HepG2 (cell line): Measurements from ENCODE around the gene IL17RB. TPM values are rescaled to one million over a fixed set of nuclear protein-coding genes. Genes with fewer than 3 reads are reported as not detected.

Experiments
- ATAC-seq: fragments of 200-7000 bp; cut with Tn5 transposase; 3 replicates; pipeline ENCODE4 v1.9.1; 2020; ENCODE audit warnings: mild to moderate bottlenecking, moderate library complexity
- BruUV-seq: library from RNA; stranded (reverse); fragments of 400-500 nt; replicated peaks from 2 replicates; lab custom pipeline; 2021; lab: Mats Ljungman, UMichigan
- CTCF ChIA-PET: fragments of 300-600 bp; formaldehyde crosslinking; extraction: SDS; loops from one replicate; lab custom pipeline; 2021; ENCODE audit warnings: low total read pairs, inconsistent platforms, low intra/inter-chr PET ratio; lab: Yijun Ruan, JAX
- POLR2A ChIA-PET: fragments of 350-600 bp; sonication (Branson Sonifier 250); formaldehyde crosslinking; loops from one replicate; lab custom pipeline; 2020; ENCODE audit warnings: antibody characterized with exemption, inconsistent platforms; lab: Yijun Ruan, JAX
- DNase-seq: peaks from one replicate; pipeline ENCODE4 v3.0.0-alpha.2; 2015; ENCODE audit warnings: low spot score
- FAIRE-seq: peaks from 3 replicates; lab custom pipeline; 2011; peaks lifted over from hg19 to GRCh38; lab: Jason Lieb, UNC
- H2AFZ ChIP-seq: one replicate; pipeline ENCODE4 v1.6.1; 2011; ENCODE audit warnings: low read length, inconsistent platforms
- H3K27ac ChIP-seq: fragments of 300-600 bp; 3 replicates; pipeline ENCODE4 v1.8.0; 2011; ENCODE audit warnings: mixed run types, mild to moderate bottlenecking, mixed read lengths, low read length, inconsistent platforms; ENCODE audit not compliant: insufficient read depth; ENCODE audit errors: extremely low read length
- H3K27me3 ChIP-seq, 2 experiments: fragments of 200-600 bp in 1 of 2; 2 replicates in 1 of 2; 3 replicates in 1 of 2; pipeline versions ENCODE4 v1.6.0 to v1.8.0; 2011; ENCODE audit warnings: low read length in 2 of 2, mild to moderate bottlenecking in 2 of 2, moderate library complexity in 2 of 2, inconsistent platforms in 1 of 2; ENCODE audit not compliant: insufficient read depth in 2 of 2, control insufficient read depth in 1 of 2
- H3K36me3 ChIP-seq, 2 experiments: fragments of 200-600 bp in 1 of 2; replicated peaks in 1 of 2; 2 replicates in 1 of 2; 3 replicates in 1 of 2; pipeline versions ENCODE4 v1.5.1 to v1.8.0; 2011; ENCODE audit warnings: low read length in 2 of 2, inconsistent platforms in 1 of 2; ENCODE audit not compliant: insufficient read depth in 2 of 2, control insufficient read depth in 1 of 2
- H3K4me1 ChIP-seq: 2 replicates; pipeline ENCODE4 v1.5.1; 2012; ENCODE audit warnings: low read length, inconsistent platforms; ENCODE audit not compliant: insufficient read depth
- H3K4me2 ChIP-seq: 2 replicates; pipeline ENCODE4 v1.6.0; 2011; ENCODE audit warnings: low read depth, low read length, inconsistent platforms
- H3K4me3 ChIP-seq, 3 experiments: fragments of 200-600 bp in 1 of 3; sonication (generic), shearing (Covaris generic) in 1 of 3; replicated peaks in 1 of 3; 2 replicates each; pipeline ENCODE4 v1.5.1; 2011 to 2016; ENCODE audit warnings: low read length in 3 of 3, inconsistent platforms in 2 of 3, low read depth in 2 of 3, mild to moderate bottlenecking in 2 of 3, control low read depth in 1 of 3, mixed read lengths in 1 of 3; ENCODE audit not compliant: insufficient read depth in 1 of 3
- H3K79me2 ChIP-seq: one replicate; pipeline ENCODE4 v1.6.1; 2011; ENCODE audit warnings: low read length, inconsistent platforms; ENCODE audit not compliant: insufficient read depth
- H3K9ac ChIP-seq: 2 replicates; pipeline ENCODE4 v1.6.0; 2011; ENCODE audit warnings: mild to moderate bottlenecking, low read depth, low read length, inconsistent platforms; ENCODE audit not compliant: insufficient read depth
- H3K9me3 ChIP-seq: 2 replicates; pipeline ENCODE4 v1.5.1; 2012; ENCODE audit warnings: mild to moderate bottlenecking, low read length
- H4K20me1 ChIP-seq: 2 replicates; pipeline ENCODE4 v1.6.0; 2011; ENCODE audit warnings: inconsistent platforms, mild to moderate bottlenecking, low read length, moderate library complexity; ENCODE audit not compliant: insufficient read depth
- ARNT ChIP-seq: fragments of 450-650 bp; IDR thresholded peaks from 2 replicates; pipeline ENCODE4 v1.6.1; 2017
- GRHL1 ChIP-seq: sonication (generic); formaldehyde crosslinking; conservative IDR thresholded peaks from 2 replicates; pipeline ENCODE4 v1.8.0; 2022; ENCODE audit warnings: missing genetic modification reagents
- HBP1 ChIP-seq: IDR thresholded peaks from 2 replicates; pipeline ENCODE4 v1.6.1; 2016; ENCODE audit warnings: low read depth, control low read depth
- HINFP ChIP-seq: sonication (generic); formaldehyde crosslinking; IDR thresholded peaks from 2 replicates; pipeline ENCODE4 v1.4.0; 2020; ENCODE audit warnings: low read depth, mild to moderate bottlenecking, missing genetic modification reagents
- KDM5A ChIP-seq: fragments of 200-600 bp; sonication (generic); IDR thresholded peaks from 2 replicates; pipeline ENCODE4 v1.7.0; 2018; ENCODE audit warnings: antibody characterized with exemption, mild to moderate bottlenecking, low read length, borderline replicate concordance
- MAZ ChIP-seq, 2 experiments: sonication (generic) in 1 of 2; formaldehyde crosslinking in 1 of 2; IDR thresholded peaks; 2 replicates each; pipeline versions ENCODE4 v1.5.0 to v1.6.1; 2012 to 2020; ENCODE audit warnings: low read depth in 2 of 2, mild to moderate bottlenecking in 2 of 2, borderline replicate concordance in 1 of 2, improper control_type of control experiment in 1 of 2, low read length in 1 of 2, missing genetic modification reagents in 1 of 2, moderate library complexity in 1 of 2
- NCOA5 ChIP-seq: sonication (generic); formaldehyde crosslinking; IDR thresholded peaks from 2 replicates; pipeline ENCODE4 v1.4.0; 2020; ENCODE audit warnings: missing genetic modification reagents
- POLR2G ChIP-seq: fragments of 200-400 bp; formaldehyde crosslinking; IDR thresholded peaks from 2 replicates; pipeline ENCODE4 v1.6.1; 2018; ENCODE audit warnings: mild to moderate bottlenecking, low read depth, low read length, moderate library complexity
- PRPF4 ChIP-seq: fragments of 200-400 bp; formaldehyde crosslinking; IDR thresholded peaks from 2 replicates; pipeline ENCODE4 v1.6.1; 2016; ENCODE audit warnings: low read length, low read depth; ENCODE audit not compliant: poor library complexity, severe bottlenecking
- RBM22 ChIP-seq: fragments of 200-400 bp; formaldehyde crosslinking; optimal IDR thresholded peaks from 2 replicates; pipeline ENCODE3; 2017; ENCODE audit warnings: mild to moderate bottlenecking, low read length, moderate library complexity
- SUZ12 ChIP-seq: fragments of 150-350 bp; IDR thresholded peaks from 2 replicates; pipeline ENCODE4 v1.6.1; 2014; ENCODE audit warnings: low read depth, low read length
- XBP1 ChIP-seq: sonication (generic); formaldehyde crosslinking; IDR thresholded peaks from 2 replicates; pipeline ENCODE4 v1.5.0; 2020; ENCODE audit warnings: missing genetic modification reagents
- ZFP36 ChIP-seq: fragments of 150-350 bp; IDR thresholded peaks from 2 replicates; pipeline ENCODE4 v1.6.1; 2018; ENCODE audit warnings: borderline replicate concordance, low read length, low read depth; ENCODE audit not compliant: partially characterized antibody
- ZKSCAN1 ChIP-seq: fragments of 150-350 bp; IDR thresholded peaks from 2 replicates; pipeline ENCODE4 v1.6.1; 2014; ENCODE audit warnings: low read length
- ZNF547 ChIP-seq: sonication (generic); formaldehyde crosslinking; IDR thresholded peaks from 2 replicates; pipeline ENCODE4 v1.5.1; 2020; ENCODE audit warnings: mild to moderate bottlenecking, missing genetic modification reagents
- ZSCAN12 ChIP-seq: sonication (generic); formaldehyde crosslinking; IDR thresholded peaks from 2 replicates; pipeline ENCODE4 v1.9.0; 2021; ENCODE audit warnings: mild to moderate bottlenecking, missing genetic modification reagents
- ZSCAN9 ChIP-seq: IDR thresholded peaks from 2 replicates; pipeline ENCODE4 v1.6.1; 2016; ENCODE audit warnings: borderline replicate concordance
- WGBS: methylation state at CpG from one replicate; pipeline ENCODE4 v1.1.6; 2017; ENCODE audit warnings: low lambda C conversion rate; 5-methylcytosine and 5-hydroxymethylcytosine counted together
- in situ Hi-C: cut with HindIII; loops from 2 replicates; pipeline ENCODE4 v1.10.0; 2017; ENCODE audit warnings: low pct_unique_long_range_greater_than_20kb; ENCODE audit not compliant: extremely low pct_ligation_motif_present
- intact Hi-C: fragments of 100-400 bp; cut with micrococcal nuclease; formaldehyde crosslinking; loops from one replicate; pipeline ENCODE4 v1.10.0; 2022; ENCODE audit not compliant: unreplicated experiment
- polyA plus RNA-seq, 8 experiments: library from polyadenylated mRNA; depleted of rRNA in 3 of 8; stranded (reverse) in 7 of 8; unstranded in 1 of 8; fragments of >200 nt; fragmentation: Illumina TruSeq in 4 of 8; extraction: Trizol in 4 of 8; gene quantifications; 2 replicates each; pipeline versions ENCODE4 v1.2.1 to v1.2.3, GENCODE V29; 2011 to 2016; ENCODE audit warnings: low read depth in 4 of 8, missing spikeins in 1 of 8, mixed read lengths in 1 of 8; ENCODE audit not compliant: insufficient read depth in 1 of 8
- total RNA-seq, 5 experiments: library from RNA; depleted of rRNA; stranded (reverse); fragments of >200 nt; fragmentation: Illumina TruSeq; extraction: Trizol; gene quantifications; 2 replicates each; pipeline ENCODE4 v1.2.3, GENCODE V29; 2016; ENCODE audit warnings: low read depth in 1 of 5
- TF ChIP-seq, protein P1 (sequence below): fragments of 450-650 bp; IDR thresholded peaks from 2 replicates; pipeline ENCODE4 v1.6.1; 2016

IL17RB gene
- total and polyA plus RNA-seq, 2 of the 13 experiments (the other 11 are each of a cell fraction or from before 2014, with no cell fraction given) = 130 to 190 TPM

GRCh38 chr3:53865732-53866499 lies 19.5 kb downstream of the IL17RB start:
- Histone ChIP-seq H3K27me3 (no peaks in the 10 kb centered on the region), H3K9ac (no peak overlapping the region), H3K4me1 (peaks cover 28% of the 10 kb centered on the region), H3K36me3 (peaks cover 18 to 37% of the 10 kb centered on the region in 2 experiments), H3K79me2 (no peaks in the 10 kb centered on the region), H3K9me3 (no peaks in the 10 kb centered on the region), H4K20me1 (no peaks in the 10 kb centered on the region), H3K27ac (no peak overlapping the region), H3K4me3 (no peak overlapping the region), H3K4me2 (no peak overlapping the region), H2AFZ (no peak overlapping the region)
- POLR2A ChIA-PET = interaction anchor here (1.4 kb wide), 1 partner anchor 21 kb away, joined by 6 read pairs; no protein-coding TSS in a partner anchor
- DNase-seq (no peak), FAIRE-seq (no peak), ATAC-seq (no peak; the same call in 2 of the 3 replicates)
- CTCF ChIA-PET = no interaction called here
- intact Hi-C loops (no loop called here), in situ Hi-C loops (no loop called here)
- WGBS = 87% methylated on average over 5 of the region's 5 CpGs
- BruUV-seq = no TSS peak
- TF ChIP-seq HINFP = no peak
- TF ChIP-seq ZSCAN12 (CRISPR knock-in tag) = no peak
- TF ChIP-seq, protein P1, sequence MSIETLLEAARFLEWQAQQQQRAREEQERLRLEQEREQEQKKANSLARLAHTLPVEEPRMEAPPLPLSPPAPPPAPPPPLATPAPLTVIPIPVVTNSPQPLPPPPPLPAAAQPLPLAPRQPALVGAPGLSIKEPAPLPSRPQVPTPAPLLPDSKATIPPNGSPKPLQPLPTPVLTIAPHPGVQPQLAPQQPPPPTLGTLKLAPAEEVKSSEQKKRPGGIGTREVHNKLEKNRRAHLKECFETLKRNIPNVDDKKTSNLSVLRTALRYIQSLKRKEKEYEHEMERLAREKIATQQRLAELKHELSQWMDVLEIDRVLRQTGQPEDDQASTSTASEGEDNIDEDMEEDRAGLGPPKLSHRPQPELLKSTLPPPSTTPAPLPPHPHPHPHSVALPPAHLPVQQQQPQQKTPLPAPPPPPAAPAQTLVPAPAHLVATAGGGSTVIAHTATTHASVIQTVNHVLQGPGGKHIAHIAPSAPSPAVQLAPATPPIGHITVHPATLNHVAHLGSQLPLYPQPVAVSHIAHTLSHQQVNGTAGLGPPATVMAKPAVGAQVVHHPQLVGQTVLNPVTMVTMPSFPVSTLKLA = no peak
- no peak for TF ChIP-seq HBP1 (CRISPR knock-in tag)
- TF ChIP-seq NCOA5 (CRISPR knock-in tag) = no peak
- TF ChIP-seq GRHL1 (CRISPR knock-in tag) = no peak
- TF ChIP-seq POLR2G = peak; percentile 49; the same call in 1 of the 2 replicates
- TF ChIP-seq XBP1 (CRISPR knock-in tag) = no peak
- no peak for TF ChIP-seq MAZ (IDR thresholded peaks at IDR 0.05; ENCODE audit: borderline replicate concordance, low read depth, low read length)
- no peak for TF ChIP-seq MAZ (CRISPR knock-in tag; IDR thresholded peaks at IDR 0.05; ENCODE audit: low read depth)
- TF ChIP-seq PRPF4 = no peak
- TF ChIP-seq ZFP36 = no peak
- TF ChIP-seq RBM22 = peak; percentile 48
- TF ChIP-seq SUZ12 = no peak
- no peak for TF ChIP-seq ARNT
- no peak for TF ChIP-seq ZKSCAN1
- no peak for TF ChIP-seq KDM5A
- no peak for TF ChIP-seq ZSCAN9 (CRISPR knock-in tag)
- TF ChIP-seq ZNF547 = no peak
